Common myeloid progenitor, CD34-positive (primary cell): ENCODE data around the gene SRRM3.
A peak's percentile ranks its signal among the peaks of the same experiment; 100 is the strongest.
"Not testable (repeated sequence)": the region's sequence is repeated elsewhere in the genome, so short reads cannot be mapped to it uniquely, and the experiment has no call there.

ENCODE experiments used
- CTCF ChIA-PET: fragments of 350-600 bp; sonication (Branson Sonifier 250); formaldehyde crosslinking; loops from one replicate; lab custom pipeline; 2021; ENCODE audit warnings: antibody characterized with exemption; lab: Charles Lee
- POLR2A ChIA-PET: fragments of 350-600 bp; sonication (Branson Sonifier 250); formaldehyde crosslinking; loops from one replicate; lab custom pipeline; 2021; ENCODE audit warnings: antibody characterized with exemption; lab: Charles Lee
- DNase-seq, 3 donors: peaks; one replicate each; pipeline versions ENCODE4 v3.0.0 to v3.0.0-alpha.2; 2013
- H3K27ac ChIP-seq, 2 experiments: 1 replicate in 1 of 2; 2 replicates in 1 of 2; pipeline ENCODE4 v1.7.0; 2013; ENCODE audit warnings: inconsistent platforms in 2 of 2, low read length in 2 of 2, mild to moderate bottlenecking in 2 of 2, low read depth in 1 of 2, moderate library complexity in 1 of 2; ENCODE audit not compliant: severe bottlenecking in 2 of 2, insufficient read depth in 1 of 2, poor library complexity in 1 of 2
- H3K27me3 ChIP-seq, 5 experiments: replicated peaks in 2 of 5; 1 replicate in 3 of 5; 2 replicates in 2 of 5; pipeline versions ENCODE4 v1.6.1 to v1.7.0; 2013; ENCODE audit warnings: low read length in 4 of 5, mild to moderate bottlenecking in 2 of 5, moderate library complexity in 2 of 5, inconsistent platforms in 1 of 5; ENCODE audit not compliant: insufficient read depth in 5 of 5, control insufficient read depth in 4 of 5
- H3K36me3 ChIP-seq, 4 experiments: 1 replicate in 2 of 4; 2 replicates in 2 of 4; pipeline versions ENCODE4 v1.6.1 to v1.7.0; 2013; ENCODE audit warnings: low read length in 3 of 4, control low read depth in 1 of 4, mild to moderate bottlenecking in 1 of 4; ENCODE audit not compliant: control insufficient read depth in 4 of 4, insufficient read depth in 4 of 4
- H3K4me1 ChIP-seq, 4 experiments: 1 replicate in 3 of 4; 2 replicates in 1 of 4; pipeline versions ENCODE4 v1.6.1 to v1.7.1; 2013; ENCODE audit warnings: low read length in 3 of 4, mild to moderate bottlenecking in 3 of 4, control low read depth in 1 of 4, inconsistent platforms in 1 of 4, moderate library complexity in 1 of 4; ENCODE audit not compliant: control insufficient read depth in 4 of 4, insufficient read depth in 4 of 4; ENCODE audit errors: control extremely low read depth in 1 of 4
- H3K4me3 ChIP-seq, 7 experiments: 1 replicate in 4 of 7; 2 replicates in 3 of 7; pipeline versions ENCODE4 v1.5.1 to v1.7.0; 2013; ENCODE audit warnings: mild to moderate bottlenecking in 7 of 7, low read length in 6 of 7, moderate library complexity in 6 of 7, inconsistent platforms in 2 of 7, low read depth in 2 of 7, control low read depth in 1 of 7; ENCODE audit not compliant: insufficient read depth in 4 of 7, control insufficient read depth in 1 of 7; ENCODE audit errors: extremely low read depth in 1 of 7
- H3K9me3 ChIP-seq, 5 experiments: 1 replicate in 4 of 5; 2 replicates in 1 of 5; pipeline versions ENCODE4 v1.6.1 to v1.7.1; 2013; ENCODE audit warnings: low read length in 4 of 5, mild to moderate bottlenecking in 2 of 5, inconsistent platforms in 1 of 5, low read depth in 1 of 5, moderate library complexity in 1 of 5; ENCODE audit not compliant: control insufficient read depth in 4 of 5, insufficient read depth in 2 of 5; ENCODE audit errors: control extremely low read depth in 1 of 5
- WGBS: methylation state at CpG from one replicate; pipeline ENCODE4 v1.1.5; 2013; ENCODE audit not compliant: insufficient coverage; 5-methylcytosine and 5-hydroxymethylcytosine counted together

SRRM3 gene

DNA sequence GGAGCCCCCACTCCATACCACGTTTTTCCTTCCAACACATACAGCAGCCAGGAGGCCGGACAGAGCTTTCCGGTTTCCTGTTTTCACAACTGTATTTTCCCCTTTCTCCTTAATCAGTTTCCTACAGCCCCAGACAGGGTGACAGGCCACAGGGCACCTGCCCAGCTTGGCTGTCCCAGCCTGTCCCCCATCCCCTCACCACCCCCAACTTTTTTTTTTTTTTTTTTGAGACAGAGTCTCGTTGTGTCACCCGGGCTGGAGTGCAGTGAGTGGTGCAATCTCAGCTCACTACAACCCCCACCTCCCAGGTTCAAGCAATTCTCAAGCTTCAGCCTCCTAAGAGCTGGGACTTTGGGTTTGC is 90.5 kb downstream of the SRRM3 start:
- no peaks in the 10 kb centered on the region for H3K27me3 ChIP-seq
- H3K36me3 ChIP-seq, result no peaks in the 10 kb centered on the region
- peak; percentile 82 to 93 (median 90) for DNase-seq
- H3K4me1 ChIP-seq, result peaks cover 3 to 52% (median 41%) of the 10 kb centered on the region in 4 experiments
- CTCF ChIA-PET, result interaction anchor here (0.6 to 14.8 kb wide), 6 partner anchors 10 to 1072 kb away, joined by 3 to 303 read pairs (median 8); partner anchors contain the start of gene HSPB1
- WGBS, result 6% methylated on average over 2 of the region's 5 CpGs
- peak overlapping the region; percentile 33 to 54 for H3K27ac ChIP-seq
- H3K9me3 ChIP-seq, result no peaks in the 10 kb centered on the region
- POLR2A ChIA-PET, result interaction anchor here (0.7 to 1.9 kb wide), 5 partner anchors 11 to 26 kb away, joined by 3 to 15 read pairs (median 10); partner anchors contain the start of gene HSPB1
- H3K4me3 ChIP-seq, result peak overlapping the region in 5 of 7 experiments; percentile 13 to 63 (median 51)

DNA sequence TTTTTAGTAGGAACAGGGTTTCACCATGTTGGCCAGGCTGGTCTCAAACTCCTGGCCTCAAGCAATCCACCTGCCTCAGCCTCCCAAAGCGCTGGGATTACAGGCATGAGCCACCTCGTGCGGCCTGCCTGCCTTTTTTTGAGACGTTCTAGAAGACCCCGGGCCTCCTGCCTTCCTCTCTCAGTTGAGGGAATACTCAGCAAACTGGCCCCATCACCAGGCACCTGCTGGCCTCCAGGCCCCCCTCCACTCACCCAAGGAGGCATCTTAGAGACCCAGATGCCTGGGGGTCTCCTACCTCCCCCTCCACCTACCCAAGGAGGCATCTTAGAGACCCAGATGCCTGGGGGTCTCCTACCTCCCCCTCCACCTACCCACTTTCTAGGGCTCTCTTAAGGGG is 91.2 kb downstream of the SRRM3 start:
- H3K9me3 ChIP-seq, DNase-seq, H3K27ac ChIP-seq, H3K36me3 ChIP-seq, H3K27me3 ChIP-seq, H3K4me3 ChIP-seq: not testable (repeated sequence)
- WGBS, result 79% methylated on average over 5 of the region's 5 CpGs
- ChIA-PET CTCF (interaction anchor here (0.6 to 14.8 kb wide), 5 partner anchors 11 to 1072 kb away, joined by 3 to 303 read pairs (median 8); partner anchors contain the start of gene HSPB1), POLR2A (interaction anchor here (0.7 to 1.9 kb wide), 4 partner anchors 10 to 25 kb away, joined by 4 to 15 read pairs (median 12); partner anchors contain the start of gene HSPB1)
- H3K4me1 ChIP-seq, result peaks cover 3 to 50% (median 41%) of the 10 kb centered on the region in 4 experiments

DNA sequence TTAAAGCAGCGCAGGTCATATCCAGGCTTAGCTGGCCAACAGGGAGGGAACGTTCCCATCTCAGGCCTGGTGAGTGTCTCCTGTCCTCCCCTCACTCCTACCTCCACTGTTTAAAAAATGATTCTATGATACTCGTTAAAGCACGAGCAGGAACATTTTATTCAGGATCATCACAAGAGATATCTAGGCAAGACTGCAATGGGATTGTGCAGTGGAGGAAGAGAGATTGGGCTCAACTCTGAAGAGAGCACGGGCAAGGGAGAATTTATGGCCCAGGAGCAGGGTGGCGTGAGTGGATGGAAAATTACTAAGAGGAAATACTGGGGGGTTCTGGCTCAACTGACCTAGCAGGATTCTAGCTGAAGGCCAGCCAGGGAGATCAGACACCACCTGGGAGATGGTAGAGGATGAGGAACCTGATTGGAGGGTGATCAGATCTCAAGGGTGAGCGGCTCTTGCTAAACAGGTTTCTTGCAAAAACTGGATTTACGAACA is 91.8 kb downstream of the SRRM3 start:
- WGBS, result 56% methylated on average over 4 of the region's 8 CpGs
- Histone ChIP-seq H3K4me3 (no peak overlapping the region), H3K27me3 (no peaks in the 10 kb centered on the region), H3K36me3 (no peaks in the 10 kb centered on the region), H3K27ac (no peak overlapping the region), H3K9me3 (no peaks in the 10 kb centered on the region), H3K4me1 (peaks cover 3 to 50% (median 41%) of the 10 kb centered on the region in 4 experiments)
- ChIA-PET POLR2A (no interaction called here), CTCF (interaction anchor here (1.3 to 14.8 kb wide), 3 partner anchors 18 to 67 kb away, joined by 3 to 303 read pairs (median 8); partner anchors contain the start of gene HSPB1)
- no peak for DNase-seq

DNA sequence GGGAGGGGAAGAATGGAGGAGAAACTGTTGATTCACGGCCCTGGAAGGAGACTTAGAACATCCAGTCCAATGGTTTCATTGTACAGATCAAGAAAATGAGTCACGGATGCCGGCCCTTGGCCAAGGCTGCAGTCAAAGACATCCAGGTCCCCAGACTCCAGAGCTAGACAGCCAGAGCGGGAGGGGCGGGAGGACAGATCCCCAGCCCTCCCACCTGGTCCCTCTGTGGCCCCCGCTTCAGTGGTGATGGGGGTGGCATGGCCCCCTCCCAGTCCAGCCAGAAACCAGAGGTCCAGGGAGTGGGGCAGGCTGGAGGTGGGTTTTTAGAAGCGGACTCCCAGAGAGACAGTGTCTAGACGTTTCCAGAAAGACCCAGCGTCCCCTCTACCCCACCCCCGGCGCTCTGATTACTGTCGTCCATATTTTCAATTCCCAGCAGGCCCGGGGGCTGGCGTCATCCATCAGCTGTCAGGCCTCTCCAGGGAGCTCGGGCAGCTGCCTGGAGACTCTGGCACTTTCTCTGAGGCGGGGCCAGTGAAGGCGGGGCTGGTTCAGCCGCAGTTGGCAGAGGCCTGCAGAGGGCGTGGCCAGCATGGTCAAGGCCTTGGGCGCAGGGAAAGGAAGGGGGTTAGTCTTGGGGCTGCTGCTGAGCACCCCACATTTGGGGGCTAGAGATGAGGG is 92.8 kb downstream of the SRRM3 start:
- no peaks in the 10 kb centered on the region for H3K36me3 ChIP-seq
- POLR2A ChIA-PET, result interaction anchor here (1.0 kb wide), 1 partner anchor 9 kb away, joined by 3 read pairs; no protein-coding TSS in a partner anchor
- 55% methylated on average over 19 of the region's 20 CpGs for WGBS
- CTCF ChIA-PET, result interaction anchor here (1.0 to 14.8 kb wide), 4 partner anchors 17 to 116 kb away, joined by 3 to 303 read pairs (median 4); partner anchors contain the start of gene HSPB1
- peaks cover 3 to 47% (median 41%) of the 10 kb centered on the region in 4 experiments for H3K4me1 ChIP-seq
- peak overlapping the region in 1 of 7 experiments; percentile 16 for H3K4me3 ChIP-seq
- no peaks in the 10 kb centered on the region for H3K27me3 ChIP-seq
- no peaks in the 10 kb centered on the region for H3K9me3 ChIP-seq
- peak; percentile 62 to 84 (median 80) for DNase-seq
- H3K27ac ChIP-seq, result no peak overlapping the region

DNA sequence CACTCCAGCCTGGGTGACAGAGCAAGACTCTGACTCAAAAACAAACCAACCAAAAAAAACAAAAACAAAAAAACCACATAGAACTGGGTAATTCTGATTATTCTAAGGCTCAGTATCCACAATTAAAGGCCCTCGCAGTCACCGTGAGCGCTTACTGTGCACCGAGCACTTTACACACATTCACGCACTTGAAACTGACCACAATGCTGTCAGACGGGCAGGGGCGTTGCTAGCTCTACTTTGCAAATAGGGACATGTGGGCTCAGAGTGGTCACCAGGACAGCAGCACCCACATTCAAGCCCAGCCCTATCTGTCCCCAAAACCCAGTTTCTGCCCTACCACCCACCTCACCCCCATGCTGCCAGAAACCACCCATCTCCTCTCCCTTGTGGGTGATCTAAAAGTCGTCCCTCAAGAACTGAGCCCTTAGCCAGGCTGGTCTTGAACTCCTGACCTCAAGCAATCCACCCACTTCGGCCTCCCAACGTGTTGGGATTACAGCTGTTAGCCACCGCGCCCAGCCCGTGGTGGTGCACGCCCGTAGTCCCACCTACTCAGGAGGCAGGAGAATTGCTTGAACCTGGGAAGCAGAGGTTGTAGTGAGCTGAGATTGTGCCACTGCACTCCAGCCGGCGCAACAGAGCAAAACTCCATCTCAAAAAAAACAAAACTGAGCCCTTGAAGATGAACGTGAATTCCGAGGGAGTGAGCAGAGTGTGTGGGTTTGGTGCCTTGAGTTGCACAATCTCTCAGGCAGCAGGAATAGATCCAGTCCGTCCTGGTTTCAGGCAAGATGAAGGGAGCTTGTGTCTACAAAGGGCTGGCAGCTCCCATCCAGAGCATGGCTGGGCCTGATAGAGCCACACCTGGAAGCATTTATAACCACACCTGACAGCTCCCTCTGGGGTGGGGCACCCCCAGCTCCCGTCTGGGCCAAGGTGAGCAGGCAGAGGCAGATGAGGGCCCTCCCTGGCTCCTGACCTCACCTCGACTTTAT is 95.3 kb downstream of the SRRM3 start:
- ChIA-PET POLR2A (no interaction called here), CTCF (interaction anchor here (1.0 to 1.1 kb wide), 2 partner anchors 15 to 16 kb away, joined by 3 read pairs; no protein-coding TSS in a partner anchor)
- no peak overlapping the region for H3K27ac ChIP-seq
- H3K4me1 ChIP-seq, result peaks cover 0 to 35% (median 27%) of the 10 kb centered on the region in 4 experiments
- H3K4me3 ChIP-seq, result no peak overlapping the region
- no peaks in the 10 kb centered on the region for H3K36me3 ChIP-seq
- no peak for DNase-seq
- 94% methylated on average over 16 of the region's 22 CpGs for WGBS
- no peaks in the 10 kb centered on the region for H3K9me3 ChIP-seq
- H3K27me3 ChIP-seq, result no peaks in the 10 kb centered on the region

DNA sequence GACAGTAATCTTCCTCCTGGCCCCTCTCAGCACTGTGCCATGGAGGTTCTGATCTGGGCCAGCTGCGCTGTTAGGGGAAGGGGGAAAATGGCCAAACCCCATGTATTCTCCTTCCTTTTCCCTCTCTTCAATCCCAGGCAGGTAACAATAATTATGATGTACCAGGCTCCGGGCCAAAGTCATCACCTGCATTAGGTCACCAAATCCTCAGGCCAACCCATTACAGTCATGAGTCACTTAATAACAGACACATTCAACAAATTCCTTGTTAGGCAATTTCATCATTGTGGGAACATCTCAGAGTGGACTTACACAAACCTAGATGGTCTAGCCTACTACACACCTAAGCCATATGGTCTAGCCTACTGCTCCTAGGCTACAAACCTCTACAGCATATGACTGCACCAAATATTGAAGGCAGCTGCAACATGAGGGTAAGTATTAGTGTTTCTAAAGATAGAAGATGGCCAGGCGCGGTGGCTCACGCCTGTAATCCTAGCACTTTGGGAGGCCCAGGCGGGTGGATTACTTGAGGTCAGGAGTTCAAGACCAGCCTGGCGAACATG is 98.6 kb downstream of the SRRM3 start:
- no peak overlapping the region for H3K4me3 ChIP-seq
- H3K36me3 ChIP-seq, result peaks cover 0 to 3% (median 0%) of the 10 kb centered on the region in 4 experiments
- H3K27me3 ChIP-seq, result no peaks in the 10 kb centered on the region
- no peak overlapping the region for H3K27ac ChIP-seq
- POLR2A ChIA-PET, result no interaction called here
- no peak for DNase-seq
- peaks cover 0 to 31% (median 20%) of the 10 kb centered on the region in 4 experiments for H3K4me1 ChIP-seq
- CTCF ChIA-PET, result interaction anchor here (1.0 kb wide), 1 partner anchor 14 kb away, joined by 6 read pairs; no protein-coding TSS in a partner anchor
- H3K9me3 ChIP-seq, result no peaks in the 10 kb centered on the region
- 87% methylated on average over 3 of the region's 7 CpGs for WGBS
